ENCODE results near the gene VWDE. TPM values are rescaled to one million over a fixed set of nuclear protein-coding genes. Genes with fewer than 3 reads are reported as not detected.

Gene VWDE
- total and polyA plus RNA-seq, 2 of the 8 experiments (the other 6 are each of a cell fraction or from before 2014, with no cell fraction given) = 11.0 to 21.2 TPM

DNA sequence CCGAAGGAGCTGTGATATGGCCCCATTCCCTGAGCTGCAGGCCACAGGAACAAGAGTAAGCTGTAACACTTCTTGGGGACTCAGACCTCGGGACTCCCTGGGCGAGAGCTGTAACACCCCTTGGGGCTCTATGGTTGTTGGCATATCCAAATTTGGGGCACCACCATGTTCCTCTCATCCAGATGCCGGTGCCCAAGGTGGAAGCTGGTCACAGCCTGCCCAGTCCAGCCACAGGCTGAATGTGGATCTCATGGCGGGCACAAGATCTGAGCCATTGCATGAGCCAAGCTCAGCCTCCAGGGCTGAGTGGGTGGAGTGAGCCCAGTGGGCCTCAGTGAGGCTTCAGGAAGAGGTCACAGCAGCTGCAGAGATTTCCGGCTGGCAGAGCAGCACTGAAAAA, 113.7 kb downstream of the VWDE start (continued):
- TF ChIP-seq KDM1A (IDR thresholded peaks at IDR 0.05; ENCODE audit: borderline replicate concordance, low read length) = no peak
- TF ChIP-seq SP1 (IDR thresholded peaks at IDR 0.05; ENCODE audit: low read depth, low read length) = no peak
- no peak for TF ChIP-seq CBX8 (IDR thresholded peaks at IDR 0.05; ENCODE audit: borderline replicate concordance, low read depth, low read length)
- no peak for TF ChIP-seq BACH1 (IDR thresholded peaks at IDR 0.05; ENCODE audit: low read length)
- TF ChIP-seq, protein P1, sequence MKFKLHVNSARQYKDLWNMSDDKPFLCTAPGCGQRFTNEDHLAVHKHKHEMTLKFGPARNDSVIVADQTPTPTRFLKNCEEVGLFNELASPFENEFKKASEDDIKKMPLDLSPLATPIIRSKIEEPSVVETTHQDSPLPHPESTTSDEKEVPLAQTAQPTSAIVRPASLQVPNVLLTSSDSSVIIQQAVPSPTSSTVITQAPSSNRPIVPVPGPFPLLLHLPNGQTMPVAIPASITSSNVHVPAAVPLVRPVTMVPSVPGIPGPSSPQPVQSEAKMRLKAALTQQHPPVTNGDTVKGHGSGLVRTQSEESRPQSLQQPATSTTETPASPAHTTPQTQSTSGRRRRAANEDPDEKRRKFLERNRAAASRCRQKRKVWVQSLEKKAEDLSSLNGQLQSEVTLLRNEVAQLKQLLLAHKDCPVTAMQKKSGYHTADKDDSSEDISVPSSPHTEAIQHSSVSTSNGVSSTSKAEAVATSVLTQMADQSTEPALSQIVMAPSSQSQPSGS (IDR thresholded peaks at IDR 0.05; ENCODE audit: low read length) = no peak
- no peak for TF ChIP-seq RXRA (IDR thresholded peaks at IDR 0.05; ENCODE audit: insufficient read depth, low read depth, low read length)

Data from H1 (cell line).